Lung (tissue), 5 donors: ENCODE measurements around the gene ARL13B. TPM values are rescaled to one million over a fixed set of nuclear protein-coding genes. Genes with fewer than 3 reads are reported as not detected.

Experiments
- polyA plus RNA-seq, 2 donors: library from polyadenylated mRNA; stranded (reverse); fragments of 200-250 nt; gene quantifications; one replicate each; pipeline ENCODE4 v1.2.1, GENCODE V29; 2013
- small RNA-seq: library from RNA; depleted of rRNA; stranded (forward); fragments of <200 nt; gene quantifications from one replicate; pipeline ENCODE3, GENCODE V24; 2014; ENCODE audit warnings: low replicate concordance
- total RNA-seq, 2 donors: library from RNA; depleted of rRNA in 1 of 2; stranded (reverse); fragments of >200 nt in 1 of 2; gene quantifications; one replicate each; pipeline ENCODE4 v1.2.1, GENCODE V29; 2014 to 2021
- donor health status: Bipolar disorder and iron deficiency.
- donor health status: healthy.
- donor health status: DM: yes; HTN: yes; CAD: no.

ARL13B gene
- total and polyA plus RNA-seq, 4 donors: 8.4 to 19.6 (median 13.2) TPM

Small RNA genes within 50 kb of the gene (small RNA-seq; reads per million reads assigned to genes)
- gene RF00019 (not detected), gene RNU6-511P (not detected)

Other genes with a start within 250 kb of the ARL13B start
- 10 to 100 TPM; 37.9 to 70.3 TPM for gene PROS1, start 6.3 kb upstream of the ARL13B start, total RNA-seq
- gene PROS1, start 6.3 kb upstream of the ARL13B start, polyA plus RNA-seq: 10 to 100 TPM; 16.2 to 27.7 TPM
- gene STX19, start 48.4 kb downstream of the ARL13B start, total RNA-seq: 1 to 10 TPM; 1.6 to 8.0 TPM
- gene STX19, start 48.4 kb downstream of the ARL13B start, polyA plus RNA-seq: 10 to 100 TPM in 1 of 2 donors, 1 to 10 TPM in 1; 2.1 to 11.3 TPM
- 1 to 10 TPM; 6.2 to 8.1 TPM for gene DHFR2, start 82.8 kb downstream of the ARL13B start, total RNA-seq
- 1 to 10 TPM; 3.5 to 4.0 TPM for gene DHFR2, start 82.8 kb downstream of the ARL13B start, polyA plus RNA-seq
- 10 to 100 TPM; 11.7 to 61.0 TPM for gene NSUN3, start 82.9 kb downstream of the ARL13B start, total RNA-seq
- gene NSUN3, start 82.9 kb downstream of the ARL13B start, polyA plus RNA-seq: 1 to 10 TPM; 5.1 to 6.9 TPM